ENCODE data around the gene STK11.

Gene STK11

DNA sequence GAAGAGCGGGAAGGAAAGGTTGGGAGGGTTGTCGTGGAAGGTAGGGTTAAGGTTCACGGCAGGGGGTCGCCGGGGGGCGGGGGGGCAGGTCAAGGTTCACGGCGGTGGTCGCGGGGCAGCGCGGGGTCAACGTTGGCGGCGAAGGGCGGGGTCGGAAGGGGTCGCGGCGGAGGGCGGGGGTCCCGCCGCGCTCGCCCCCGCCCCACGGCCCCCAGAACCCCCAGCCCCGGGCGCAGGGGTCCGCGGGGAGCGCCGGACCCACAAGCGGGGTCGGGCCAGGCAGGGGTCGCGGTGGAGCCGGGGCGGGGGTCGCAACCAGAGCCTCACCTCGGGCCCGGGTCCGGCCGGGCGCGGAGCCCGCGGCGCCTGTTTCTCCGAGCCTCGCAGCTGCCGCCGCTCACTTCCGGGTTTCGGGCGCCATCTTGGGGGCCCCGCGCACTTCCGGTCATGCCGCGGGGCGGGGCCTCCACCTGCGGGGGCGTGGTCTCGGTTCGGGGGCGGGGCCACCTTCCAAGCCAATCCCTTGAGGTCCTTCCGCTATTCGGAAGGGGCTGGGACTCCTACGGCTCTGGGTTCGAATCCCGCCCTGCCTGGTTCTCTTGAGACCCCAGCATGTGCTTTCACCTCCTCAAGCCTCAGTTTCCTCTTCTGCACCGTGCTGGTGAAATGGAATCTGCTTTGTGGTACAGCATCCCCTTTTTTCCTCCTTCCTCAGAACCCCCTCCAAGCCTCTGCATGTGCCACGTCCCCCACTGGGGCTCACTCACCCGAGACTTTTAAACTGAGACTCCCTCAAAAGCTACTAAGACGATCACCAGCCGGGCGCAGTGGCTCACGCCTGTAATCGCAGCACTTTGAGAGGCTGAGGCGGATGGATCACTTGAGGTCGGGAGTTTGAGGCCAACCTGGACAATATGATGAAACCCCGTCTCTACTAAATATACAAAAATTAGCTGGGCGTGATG lies 31.5 kb upstream of the STK11 start, which contains the start of gene SBNO2:
Gene SBNO2 (minus strand): TSS at position 424 of the 965 bp plus-strand sequence. CDS start 19,992 bp downstream, outside the sequence.
- peak within 1 kb of the TSS; percentile 87 for H3K4me3 ChIP-seq (replicated peaks; ENCODE audit: low read depth, low read length)

DNA sequence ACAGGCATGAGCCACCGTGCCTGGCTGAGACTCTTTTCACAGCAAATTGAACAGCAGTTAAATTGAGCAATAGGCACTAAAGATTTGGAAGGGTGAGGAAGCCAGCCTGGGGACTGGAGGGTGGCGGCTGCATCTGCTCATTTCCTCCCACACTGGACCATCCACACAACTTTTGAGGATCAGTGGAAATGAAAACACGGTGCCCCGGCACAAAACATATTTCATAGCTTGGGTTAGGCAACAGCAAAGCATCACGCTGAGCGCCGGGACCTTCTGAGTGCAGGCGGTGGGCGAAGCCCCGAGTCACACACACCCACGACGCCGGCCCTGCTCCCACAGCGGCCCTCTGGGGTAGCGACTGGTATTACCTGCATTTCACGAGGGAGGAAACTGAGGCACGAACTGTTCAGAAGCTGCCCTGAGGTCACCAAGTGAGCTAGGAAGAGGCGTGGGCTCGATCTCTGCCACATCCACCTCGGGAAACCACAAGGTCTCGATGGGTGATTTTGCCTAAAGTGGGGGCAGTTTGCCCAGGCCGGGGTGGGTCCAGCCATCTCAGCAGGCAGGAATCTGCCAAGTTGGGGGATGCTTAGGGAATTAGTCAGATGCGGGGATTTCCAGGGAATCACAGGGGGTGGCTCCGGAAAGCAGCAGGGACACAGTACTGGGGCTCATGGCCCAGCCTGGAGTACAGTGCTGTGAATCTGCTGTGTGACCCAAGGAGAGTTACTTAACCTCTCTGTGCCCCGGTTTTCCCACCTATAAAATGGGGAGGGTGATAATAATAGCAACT lies 28.1 kb upstream of the STK11 start:
- DNase-seq (ENCODE audit: extremely low read depth, low read depth), result peak; percentile 73
- TF ChIP-seq, protein P1, sequence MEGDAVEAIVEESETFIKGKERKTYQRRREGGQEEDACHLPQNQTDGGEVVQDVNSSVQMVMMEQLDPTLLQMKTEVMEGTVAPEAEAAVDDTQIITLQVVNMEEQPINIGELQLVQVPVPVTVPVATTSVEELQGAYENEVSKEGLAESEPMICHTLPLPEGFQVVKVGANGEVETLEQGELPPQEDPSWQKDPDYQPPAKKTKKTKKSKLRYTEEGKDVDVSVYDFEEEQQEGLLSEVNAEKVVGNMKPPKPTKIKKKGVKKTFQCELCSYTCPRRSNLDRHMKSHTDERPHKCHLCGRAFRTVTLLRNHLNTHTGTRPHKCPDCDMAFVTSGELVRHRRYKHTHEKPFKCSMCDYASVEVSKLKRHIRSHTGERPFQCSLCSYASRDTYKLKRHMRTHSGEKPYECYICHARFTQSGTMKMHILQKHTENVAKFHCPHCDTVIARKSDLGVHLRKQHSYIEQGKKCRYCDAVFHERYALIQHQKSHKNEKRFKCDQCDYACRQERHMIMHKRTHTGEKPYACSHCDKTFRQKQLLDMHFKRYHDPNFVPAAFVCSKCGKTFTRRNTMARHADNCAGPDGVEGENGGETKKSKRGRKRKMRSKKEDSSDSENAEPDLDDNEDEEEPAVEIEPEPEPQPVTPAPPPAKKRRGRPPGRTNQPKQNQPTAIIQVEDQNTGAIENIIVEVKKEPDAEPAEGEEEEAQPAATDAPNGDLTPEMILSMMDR (IDR thresholded peaks at IDR 0.05; ENCODE audit: low read depth, low read length, missing control alignments), result peak; percentile 23
- H3K4me3 ChIP-seq (replicated peaks; ENCODE audit: low read depth, low read length), result peak overlapping the region; percentile 21; the same call in 1 of the 2 replicates

More for the DNA sequence above, 31.5 kb upstream of the STK11 start, which contains the start of gene SBNO2:
- TF ChIP-seq, protein P1 (IDR thresholded peaks at IDR 0.05; ENCODE audit: low read depth, low read length, missing control alignments), result no peak
- DNase-seq (ENCODE audit: extremely low read depth, low read depth), result no peak

DNA sequence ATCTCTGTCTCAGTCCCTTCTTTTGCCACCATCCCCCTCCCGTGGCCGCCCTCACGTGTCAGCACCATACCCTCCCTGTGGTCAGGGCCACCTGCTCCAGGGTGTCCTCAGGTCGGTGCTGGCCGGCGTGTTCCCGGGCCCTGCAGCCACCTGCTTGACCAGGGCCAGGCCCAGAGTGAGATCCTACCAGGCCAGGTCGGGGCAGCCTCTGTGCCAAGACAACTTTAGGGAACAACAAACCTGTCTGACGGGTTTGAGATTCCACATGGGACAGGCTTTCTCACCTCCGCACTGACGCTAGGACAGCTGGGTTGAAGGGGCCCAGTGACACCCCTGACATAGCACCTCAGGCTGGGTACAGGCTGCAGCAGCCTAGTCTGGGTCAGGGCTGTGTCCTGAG lies 24.0 kb upstream of the STK11 start:
- no peak for DNase-seq (ENCODE audit: extremely low read depth, low read depth)
- TF ChIP-seq, protein P1 (IDR thresholded peaks at IDR 0.05; ENCODE audit: low read depth, low read length, missing control alignments), result no peak
- H3K4me3 ChIP-seq (replicated peaks; ENCODE audit: low read depth, low read length), result no peak overlapping the region

DNA sequence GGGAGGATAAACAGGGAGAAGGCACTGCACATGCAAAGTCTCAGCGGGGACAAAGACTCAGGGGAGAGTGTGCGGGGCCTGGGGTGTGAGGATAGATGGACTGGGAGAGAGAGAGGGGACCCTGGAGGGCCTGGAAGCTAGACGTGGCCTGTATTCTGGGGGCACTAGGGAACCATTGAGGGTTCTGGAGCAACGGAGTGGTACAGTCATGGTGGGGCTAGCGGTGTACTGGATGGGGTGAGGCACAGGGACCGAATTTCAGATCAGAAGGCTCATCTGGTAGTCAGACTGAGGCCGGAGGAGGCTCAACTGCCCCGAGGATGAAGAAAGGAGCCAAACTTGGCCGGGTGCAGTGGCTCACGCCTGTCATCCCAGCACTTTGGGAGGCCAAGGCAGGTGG lies 23.5 kb upstream of the STK11 start:
- TF ChIP-seq, protein P1 (IDR thresholded peaks at IDR 0.05; ENCODE audit: low read depth, low read length, missing control alignments), result no peak
- H3K4me3 ChIP-seq (replicated peaks; ENCODE audit: low read depth, low read length), result no peak overlapping the region
- no peak for DNase-seq (ENCODE audit: extremely low read depth, low read depth)

DNA sequence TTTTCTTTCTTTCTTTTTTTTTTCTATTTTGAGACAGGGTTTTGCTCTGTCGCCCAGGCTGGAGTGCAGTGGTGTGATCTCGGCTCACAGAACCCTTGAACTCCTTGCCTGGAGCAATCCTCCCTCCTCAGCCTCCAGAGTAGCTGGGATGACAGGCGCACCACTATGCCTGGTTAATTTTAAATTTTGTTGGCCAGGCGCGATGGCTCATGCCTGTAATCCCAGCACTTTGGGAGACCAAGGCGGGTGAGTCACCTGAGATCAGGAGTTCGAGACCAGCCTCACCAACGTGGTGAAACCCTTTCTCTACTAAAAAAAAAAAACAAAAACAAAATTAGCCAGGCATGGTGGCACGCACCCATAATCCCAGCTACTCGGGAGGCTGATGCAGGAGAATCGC lies 22.9 kb upstream of the STK11 start:
- TF ChIP-seq, protein P1 (IDR thresholded peaks at IDR 0.05; ENCODE audit: low read depth, low read length, missing control alignments), result no peak

DNA sequence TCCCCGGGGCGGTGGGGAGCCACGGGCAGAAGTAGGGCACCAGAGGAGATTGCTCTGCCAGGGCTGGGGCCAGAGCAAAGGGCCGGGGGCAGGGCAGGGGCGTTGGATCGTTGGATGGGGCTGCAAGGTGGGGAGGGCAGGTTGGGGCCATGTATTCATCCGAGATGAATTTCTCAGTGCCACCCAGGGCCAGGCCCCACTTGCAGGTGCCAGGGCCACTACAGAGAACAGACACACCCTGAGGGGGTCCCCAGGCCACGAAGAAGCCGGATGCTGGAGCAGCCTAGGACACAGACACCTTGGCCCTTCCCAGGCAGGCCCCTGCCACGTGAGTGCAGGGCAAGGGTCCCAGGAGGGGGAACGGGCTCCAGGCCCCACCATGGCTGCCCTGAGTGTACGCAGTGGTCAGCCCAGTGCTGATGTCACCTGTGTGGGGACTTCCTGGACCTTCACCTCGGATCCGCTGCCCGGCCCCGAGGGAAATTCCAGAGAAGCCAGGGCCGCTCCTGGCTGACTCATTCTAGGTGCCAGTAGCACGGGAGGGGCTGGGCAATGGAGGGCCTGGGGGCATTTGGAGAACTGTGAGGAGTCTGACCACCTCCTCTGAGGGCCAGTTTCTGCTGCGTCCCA lies 21.9 kb upstream of the STK11 start:
- H3K4me3 ChIP-seq (replicated peaks; ENCODE audit: low read depth, low read length), result no peak overlapping the region
- no peak for DNase-seq (ENCODE audit: extremely low read depth, low read depth)
- TF ChIP-seq, protein P1 (IDR thresholded peaks at IDR 0.05; ENCODE audit: low read depth, low read length, missing control alignments), result no peak

More for the DNA sequence above, 22.9 kb upstream of the STK11 start:
- no peak for DNase-seq (ENCODE audit: extremely low read depth, low read depth)
- H3K4me3 ChIP-seq (replicated peaks; ENCODE audit: low read depth, low read length), result no peak overlapping the region

Measured in HFF-Myc (cell line).